K562 (cell line): ENCODE data around the gene ZNF782. TPM values are rescaled to one million over a fixed set of nuclear protein-coding genes. Genes with fewer than 3 reads are reported as not detected.
A peak's percentile ranks its signal among the peaks of the same experiment; 100 is the strongest.

Source experiments
- ATAC-seq: fragments of 200-7000 bp; cut with Tn5 transposase; 3 replicates; pipeline ENCODE4 v1.9.1; 2020; ENCODE audit warnings: moderate library complexity
- BruUV-seq: library from RNA; stranded (reverse); fragments of 400-500 nt; replicated peaks from 2 replicates; lab custom pipeline; 2021; lab: Mats Ljungman, UMichigan
- CTCF ChIA-PET: fragments of 300-600 bp; formaldehyde crosslinking; extraction: SDS; loops from one replicate; lab custom pipeline; 2021; ENCODE audit warnings: low intra/inter-chr PET ratio; lab: Yijun Ruan, JAX
- POLR2A ChIA-PET: fragments of 300-600, 350-650 bp; sonication (Branson Sonifier 250); formaldehyde crosslinking; extraction: SDS; loops from one replicate; lab custom pipeline; 2021; ENCODE audit warnings: antibody characterized with exemption, inconsistent platforms; lab: Yijun Ruan, JAX
- DNase-seq, 4 experiments: peaks; one replicate each; pipeline versions ENCODE4 v3.0.0 to v3.0.0-alpha.2; 2011 to 2018; ENCODE audit warnings: low spot score in 3 of 4, mixed read lengths in 3 of 4; ENCODE audit errors: extremely low read depth in 1 of 4
- FAIRE-seq: peaks from 2 replicates; lab custom pipeline; 2011; peaks lifted over from hg19 to GRCh38; lab: Jason Lieb, UNC
- H2AFZ ChIP-seq: 2 replicates; pipeline ENCODE4 v1.6.0; 2011; ENCODE audit warnings: low read depth, low read length, control low read depth, inconsistent platforms
- H3K27ac ChIP-seq: fragments of 200-600 bp; 3 replicates; pipeline ENCODE4 v1.8.0; 2011; ENCODE audit warnings: low read depth, mild to moderate bottlenecking, control low read depth, inconsistent platforms, low read length, moderate library complexity, mixed read lengths; ENCODE audit errors: extremely low read depth
- H3K27me3 ChIP-seq, 2 experiments: fragments of 300-600 bp in 1 of 2; 2 replicates in 1 of 2; 3 replicates in 1 of 2; pipeline versions ENCODE4 v1.6.0 to v1.8.0; 2011; ENCODE audit warnings: inconsistent platforms in 2 of 2, low read length in 2 of 2, mild to moderate bottlenecking in 1 of 2, mixed read lengths in 1 of 2, moderate library complexity in 1 of 2; ENCODE audit not compliant: control insufficient read depth in 2 of 2, insufficient read depth in 2 of 2
- H3K36me3 ChIP-seq: fragments of 300-600 bp; 3 replicates; pipeline ENCODE4 v1.8.0; 2011; ENCODE audit warnings: mild to moderate bottlenecking, low read length, inconsistent platforms; ENCODE audit not compliant: control insufficient read depth, insufficient read depth
- H3K4me1 ChIP-seq, 2 experiments: fragments of 200-600 bp in 1 of 2; replicated peaks in 1 of 2; 2 replicates in 1 of 2; 3 replicates in 1 of 2; pipeline versions ENCODE4 v1.5.1 to v1.8.0; 2011; ENCODE audit warnings: inconsistent platforms in 2 of 2, low read length in 2 of 2, mild to moderate bottlenecking in 1 of 2, mixed read lengths in 1 of 2, moderate library complexity in 1 of 2; ENCODE audit not compliant: control insufficient read depth in 2 of 2, insufficient read depth in 2 of 2
- H3K4me2 ChIP-seq: 2 replicates; pipeline ENCODE4 v1.6.1; 2011; ENCODE audit warnings: low read length, control low read depth, inconsistent platforms, mixed read lengths; ENCODE audit not compliant: insufficient read depth
- H3K4me3 ChIP-seq: fragments of 200-600 bp; sonication (generic), shearing (Covaris generic); 2 replicates; pipeline ENCODE4 v1.5.1; 2016; ENCODE audit warnings: control low read depth, inconsistent platforms
- H3K79me2 ChIP-seq: fragments of 200-600 bp; 3 replicates; pipeline ENCODE4 v1.8.0; 2011; ENCODE audit warnings: low read length, inconsistent platforms; ENCODE audit not compliant: control insufficient read depth, insufficient read depth
- H3K9ac ChIP-seq, 2 experiments: 2 replicates each; pipeline versions ENCODE4 v1.6.0 to v1.6.1; 2011; ENCODE audit warnings: low read depth in 2 of 2, low read length in 2 of 2, control low read depth in 1 of 2, inconsistent platforms in 1 of 2, mild to moderate bottlenecking in 1 of 2, mixed read lengths in 1 of 2; ENCODE audit not compliant: insufficient read depth in 1 of 2
- H3K9me1 ChIP-seq: one replicate; pipeline ENCODE4 v1.6.0; 2011; ENCODE audit warnings: inconsistent platforms, mild to moderate bottlenecking, low read length, moderate library complexity; ENCODE audit not compliant: control insufficient read depth, insufficient read depth
- H3K9me3 ChIP-seq: replicated peaks from 2 replicates; pipeline ENCODE4 v1.5.1; 2011; ENCODE audit warnings: low read depth, low read length, inconsistent platforms; ENCODE audit not compliant: control insufficient read depth, insufficient read depth
- H4K20me1 ChIP-seq: replicated peaks from 2 replicates; pipeline ENCODE4 v1.6.1; 2011; ENCODE audit warnings: low read length, inconsistent platforms, mixed read lengths; ENCODE audit not compliant: control insufficient read depth, insufficient read depth
- MXI1 ChIP-seq: IDR thresholded peaks from 2 replicates; pipeline ENCODE4 v1.6.1; 2011; ENCODE audit warnings: low read depth, mild to moderate bottlenecking, improper control_type of control experiment, low read length
- RCOR1 ChIP-seq, 2 experiments: IDR thresholded peaks; 2 replicates each; pipeline ENCODE4 v1.6.1; 2012; ENCODE audit warnings: low read depth in 2 of 2, low read length in 2 of 2, borderline replicate concordance in 1 of 2, improper control_type of control experiment in 1 of 2
- RHOXF2B ChIP-seq: fragments of 250-450 bp; sonication (Bioruptor Pico); conservative IDR thresholded peaks from 2 replicates; pipeline ENCODE4 v1.5.1; 2021
- SFPQ ChIP-seq: fragments of 200-400 bp; formaldehyde crosslinking; IDR thresholded peaks from 2 replicates; pipeline ENCODE4 v1.6.1; 2017; ENCODE audit warnings: mild to moderate bottlenecking, low read depth, low read length, moderate library complexity
- WGBS: fragments of 100-300 bp; shearing (Covaris generic); methylation state at CpG from one replicate; pipeline ENCODE4 v1.1.6; 2016; ENCODE audit warnings: low coverage, mixed read lengths; ENCODE audit not compliant: insufficient coverage; ENCODE audit errors: missing lambda C conversion rate; 5-methylcytosine and 5-hydroxymethylcytosine counted together
- in situ Hi-C: fragments of 300-500 bp; cut with MboI; formaldehyde crosslinking; loops from 4 replicates; pipeline ENCODE4 v1.15.0; 2018; ENCODE audit warnings: inconsistent platforms, mixed read lengths
- intact Hi-C: fragments of 100-400 bp; cut with micrococcal nuclease; formaldehyde crosslinking; loops from 2 replicates; pipeline ENCODE4 v1.14.2; 2022
- polyA plus RNA-seq, 8 experiments: library from polyadenylated mRNA; depleted of rRNA in 4 of 8; stranded (reverse) in 5 of 8; unstranded in 3 of 8; fragments of >200 nt; fragmentation: Nextera tagmentation in 2 of 8; fragmentation: Illumina TruSeq in 1 of 8; extraction: Ambion mirVana in 2 of 8; extraction: Trizol in 1 of 8; gene quantifications; 2 replicates each; pipeline versions ENCODE4 v1.2.1 to v1.2.3, GENCODE V29; 2011 to 2014; ENCODE audit warnings: inconsistent platforms in 1 of 8, missing spikeins in 1 of 8
- total RNA-seq, 7 experiments: library from RNA; depleted of rRNA in 6 of 7; stranded (reverse); fragments of >200 nt in 6 of 7; fragmentation: Illumina TruSeq in 2 of 7; extraction: Trizol in 2 of 7; gene quantifications; 2 replicates each; pipeline versions ENCODE4 v1.2.1 to v1.2.3, GENCODE V29; 2011 to 2021; ENCODE audit warnings: low replicate concordance in 1 of 7
- TF ChIP-seq, protein P1 (sequence below): fragments of 450-650 bp; formaldehyde crosslinking; IDR thresholded peaks from 2 replicates; pipeline ENCODE4 v1.4.0; 2020; ENCODE audit warnings: mild to moderate bottlenecking, moderate library complexity

Gene ZNF782
- total and polyA plus RNA-seq, 9 of the 15 experiments (the other 6 are each of a cell fraction or from before 2014, with no cell fraction given) = 0.38 to 8.8 (median 4.5) TPM

GRCh38 chr9:96779089-96779488, 75.2 kb downstream of the ZNF782 start (continued):
- TF ChIP-seq SFPQ = no peak
- TF ChIP-seq, all 486 proteins: peak for 0

- peak overlapping the region; percentile 59 to 92 for H3K9ac ChIP-seq
- ATAC-seq (peak; percentile 85; the same call in 2 of the 3 replicates), DNase-seq (no peak), FAIRE-seq (peak; percentile 11)
- TF ChIP-seq RHOXF2B (CRISPR knock-in tag) = no peak
- TF ChIP-seq MXI1 = 0 out of 2 replicates have a peak, but pooled peaks have one; percentile 2
- TF ChIP-seq, protein P1, sequence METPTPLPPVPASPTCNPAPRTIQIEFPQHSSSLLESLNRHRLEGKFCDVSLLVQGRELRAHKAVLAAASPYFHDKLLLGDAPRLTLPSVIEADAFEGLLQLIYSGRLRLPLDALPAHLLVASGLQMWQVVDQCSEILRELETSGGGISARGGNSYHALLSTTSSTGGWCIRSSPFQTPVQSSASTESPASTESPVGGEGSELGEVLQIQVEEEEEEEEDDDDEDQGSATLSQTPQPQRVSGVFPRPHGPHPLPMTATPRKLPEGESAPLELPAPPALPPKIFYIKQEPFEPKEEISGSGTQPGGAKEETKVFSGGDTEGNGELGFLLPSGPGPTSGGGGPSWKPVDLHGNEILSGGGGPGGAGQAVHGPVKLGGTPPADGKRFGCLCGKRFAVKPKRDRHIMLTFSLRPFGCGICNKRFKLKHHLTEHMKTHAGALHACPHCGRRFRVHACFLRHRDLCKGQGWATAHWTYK = no peak
- peak in 1 of 2 experiments; percentile 17; a peak in 1 of 4 replicates for TF ChIP-seq RCOR1 (IDR thresholded peaks at IDR 0.05; ENCODE audit: borderline replicate concordance in 1 of 2, low read depth in 2 of 2, low read length in 2 of 2)
- H3K9me1 ChIP-seq = no peaks in the 10 kb centered on the region
- peaks cover 7% of the 10 kb centered on the region in 2 experiments; a peak in 2 of 5 replicates for H3K4me1 ChIP-seq
- H3K4me2 ChIP-seq = peak overlapping the region; percentile 90
- H3K36me3 ChIP-seq = peaks cover 32% of the 10 kb centered on the region
- peaks cover 16% of the 10 kb centered on the region for H3K79me2 ChIP-seq
- peak overlapping the region; percentile 87 for H2AFZ ChIP-seq
- H3K27me3 ChIP-seq = no peaks in the 10 kb centered on the region
- no peaks in the 10 kb centered on the region for H4K20me1 ChIP-seq
- TSS peak; percentile 68 for BruUV-seq
- POLR2A ChIA-PET = interaction anchor here (1.3 to 2.2 kb wide), 2 partner anchors 12 to 15 kb away, joined by 5 to 12 read pairs; no protein-coding TSS in a partner anchor
- 2% methylated on average over 18 of the region's 23 CpGs for WGBS
- H3K9me3 ChIP-seq = 0 out of 2 replicates have a peak, but pooled peaks cover 4% of the 10 kb centered on the region
- in situ Hi-C loops = no loop called here
- CTCF ChIA-PET = no interaction called here
- intact Hi-C loops = loop anchor here (5.0 kb wide), 1 partner anchor 75 kb away; the partner anchor contains the start of gene ZNF782
- H3K4me3 ChIP-seq = peak overlapping the region; percentile 61
- peak overlapping the region; percentile 76 for H3K27ac ChIP-seq
Observed at GRCh38 chr9:96777426-96777864, 76.9 kb downstream of the ZNF782 start.
